CD4-positive, alpha-beta T cell (primary cell): Measurements from ENCODE around the gene CDR2. TPM values are rescaled to one million over a fixed set of nuclear protein-coding genes. Genes with fewer than 3 reads are reported as not detected.
A peak's percentile ranks its signal among the peaks of the same experiment; 100 is the strongest.

Experiments
- ATAC-seq: fragments of 200-7000 bp; cut with Tn5 transposase; one replicate; pipeline ENCODE4 v1.10.0; 2022; ENCODE audit warnings: mild to moderate bottlenecking; ENCODE audit not compliant: poor library complexity
- CTCF ChIA-PET: fragments of 350-600 bp; sonication (Branson Sonifier 250); formaldehyde crosslinking; loops from one replicate; lab custom pipeline; 2021; ENCODE audit warnings: antibody characterized with exemption, inconsistent platforms; lab: Charles Lee
- POLR2A ChIA-PET: fragments of 350-600 bp; sonication (Branson Sonifier 250); formaldehyde crosslinking; loops from one replicate; lab custom pipeline; 2021; ENCODE audit warnings: antibody characterized with exemption, inconsistent platforms; lab: Charles Lee
- DNase-seq, 14 experiments: peaks; one replicate each; pipeline ENCODE4 v3.0.0-alpha.2; 2013 to 2020; ENCODE audit warnings: mixed read lengths in 2 of 14
- H3K27ac ChIP-seq, 2 donors: one replicate each; pipeline versions ENCODE4 v1.5.1 to v1.7.0; 2013; ENCODE audit warnings: low read length in 2 of 2, low read depth in 1 of 2, mild to moderate bottlenecking in 1 of 2
- H3K27me3 ChIP-seq, 2 experiments: 1 replicate in 1 of 2; 2 replicates in 1 of 2; pipeline versions ENCODE4 v1.6.1 to v1.7.0; 2013; ENCODE audit warnings: low read length in 2 of 2, control low read depth in 1 of 2, mild to moderate bottlenecking in 1 of 2, moderate library complexity in 1 of 2; ENCODE audit not compliant: insufficient read depth in 2 of 2, control insufficient read depth in 1 of 2
- H3K36me3 ChIP-seq: one replicate; pipeline ENCODE4 v1.6.1; 2013; ENCODE audit warnings: low read length, control low read depth; ENCODE audit not compliant: insufficient read depth
- H3K4me1 ChIP-seq: one replicate; pipeline ENCODE4 v1.6.1; 2013; ENCODE audit warnings: low read length, control low read depth; ENCODE audit not compliant: insufficient read depth
- H3K4me3 ChIP-seq: one replicate; pipeline ENCODE4 v1.5.1; 2013; ENCODE audit warnings: mild to moderate bottlenecking, low read length, moderate library complexity
- H3K9me3 ChIP-seq, 2 experiments: 1 replicate in 1 of 2; 2 replicates in 1 of 2; pipeline versions ENCODE4 v1.6.1 to v1.7.0; 2013; ENCODE audit warnings: low read length in 2 of 2, mild to moderate bottlenecking in 2 of 2, control low read depth in 1 of 2, moderate library complexity in 1 of 2; ENCODE audit not compliant: control insufficient read depth in 1 of 2, insufficient read depth in 1 of 2
- H3K27ac Mint-ChIP-seq: one replicate; pipeline ENCODE4 v1.8.0; 2020; ENCODE audit warnings: mixed read lengths
- H3K27me3 Mint-ChIP-seq: one replicate; pipeline ENCODE4 v1.8.0; 2021; ENCODE audit warnings: mixed read lengths
- H3K36me3 Mint-ChIP-seq: one replicate; pipeline ENCODE4 v1.8.0; 2021; ENCODE audit warnings: low read depth, mixed read lengths
- H3K4me1 Mint-ChIP-seq: one replicate; pipeline ENCODE4 v1.8.0; 2021; ENCODE audit warnings: low read depth, mixed read lengths
- H3K4me3 Mint-ChIP-seq: one replicate; pipeline ENCODE4 v1.8.0; 2020; ENCODE audit warnings: mild to moderate bottlenecking, mixed read lengths
- H3K9me3 Mint-ChIP-seq: one replicate; pipeline ENCODE4 v1.8.0; 2020; ENCODE audit warnings: mixed read lengths
- CTCF ChIP-seq: fragments of 200-600 bp; IDR thresholded peaks from one replicate; pipeline ENCODE4 v1.8.0; 2022; ENCODE audit warnings: antibody characterized with exemption, mild to moderate bottlenecking
- intact Hi-C, 2 experiments: fragments of 100-400 bp; cut with DNase I in 1 of 2; cut with micrococcal nuclease in 1 of 2; formaldehyde crosslinking; loops; one replicate each; pipeline versions ENCODE4 v1.15.1 to v1.9.0; 2023 to 2025; cut with DNase I, micrococcal nuclease
- polyA plus RNA-seq, 2 donors: library from polyadenylated mRNA; unstranded; fragments of 120-200 nt; gene quantifications; one replicate each; pipeline ENCODE4 v1.2.1, GENCODE V29; 2013
- total RNA-seq, 174 experiments: library from RNA in 2 of 174; stranded (reverse) in 2 of 174; gene quantifications; one replicate each; pipeline ENCODE4 v1.2.3 and lab custom pipeline; 2021 to 2026

CDR2 gene
- total RNA-seq = 100 to 1,000 TPM; 104 to 113 TPM
- 53.4 TPM for polyA plus RNA-seq (2013, experiment 1 of 2)
- 66.9 TPM for polyA plus RNA-seq (2013, experiment 2 of 2)
- 40.6 to 220 (median 106) reads per million in 172 experiments for total RNA-seq (lab: John Stamatoyannopoulos, UW)

- CTCF ChIA-PET = interaction anchor here (0.8 to 1.4 kb wide), 2 partner anchors 53 to 56 kb away, joined by 3 to 10 read pairs; no protein-coding TSS in a partner anchor
- POLR2A ChIA-PET = interaction anchor here (0.7 to 7.6 kb wide), 18 partner anchors 9 to 185 kb away, joined by 3 to 327 read pairs (median 5); partner anchors contain the start of gene POLR3E
Measured at GRCh38 chr16:22374311-22375116, at the start of gene CDR2. TSS of gene CDR2 (minus strand) at chr16:22374619. CDS start at chr16:22374309, 310 bp downstream.

GRCh38 chr16:22423716-22424115 lies 49.3 kb upstream of the CDR2 start:
- Mint-ChIP-seq H3K36me3 (peaks cover 74% of the 10 kb centered on the region), H3K4me1 (peaks cover 5% of the 10 kb centered on the region), H3K27ac (no peak overlapping the region), H3K4me3 (no peak overlapping the region), H3K27me3 (no peaks in the 10 kb centered on the region), H3K9me3 (no peaks in the 10 kb centered on the region)
- H3K36me3 ChIP-seq = peaks cover 29% of the 10 kb centered on the region
- intact Hi-C loops = loop anchor here in 1 of 2 experiments (5.0 to 10.0 kb wide), 2 partner anchors 49 to 96 kb away; partner anchors contain the start of gene CDR2
- H3K4me3 ChIP-seq = no peak overlapping the region
- H3K9me3 ChIP-seq = no peaks in the 10 kb centered on the region
- ChIA-PET POLR2A (no interaction called here), CTCF (no interaction called here)
- H3K27ac ChIP-seq = no peak overlapping the region
- H3K4me1 ChIP-seq = no peaks in the 10 kb centered on the region
- DNase-seq (no peak), ATAC-seq (no peak)
- no peak for TF ChIP-seq CTCF
- no peaks in the 10 kb centered on the region for H3K27me3 ChIP-seq

More at GRCh38 chr16:22374311-22375116, at the start of gene CDR2:
- Histone ChIP-seq H3K4me1 (peaks cover 26% of the 10 kb centered on the region), H3K27ac (peak within 1 kb of the TSS; percentile 31 to 83), H3K4me3 (peak within 1 kb of the TSS; percentile 91), H3K27me3 (no peaks in the 10 kb centered on the region), H3K9me3 (no peaks in the 10 kb centered on the region), H3K36me3 (no peaks in the 10 kb centered on the region)
- Mint-ChIP-seq H3K4me3 (peak within 1 kb of the TSS; percentile 99), H3K4me1 (peaks cover 56% of the 10 kb centered on the region), H3K27me3 (no peaks in the 10 kb centered on the region), H3K9me3 (no peaks in the 10 kb centered on the region), H3K27ac (peak within 1 kb of the TSS; percentile 97), H3K36me3 (peaks cover 37% of the 10 kb centered on the region)
- intact Hi-C loops = loop anchor here (1.0 to 10.0 kb wide), 7 partner anchors 16 to 187 kb away; partner anchors contain the start of gene EEF2K (in 1 of the 2)
- ATAC-seq (peak; percentile 91), DNase-seq (peak; percentile 96 to 99 (median 97))
- no peak for TF ChIP-seq CTCF

- ChIA-PET CTCF (no interaction called here), POLR2A (no interaction called here)
- Mint-ChIP-seq H3K9me3 (no peaks in the 10 kb centered on the region), H3K27ac (no peak overlapping the region), H3K36me3 (peaks cover 63% of the 10 kb centered on the region), H3K4me3 (no peak overlapping the region), H3K27me3 (no peaks in the 10 kb centered on the region), H3K4me1 (peaks cover 5% of the 10 kb centered on the region)
- no peak for ATAC-seq
- Histone ChIP-seq H3K4me3 (no peak overlapping the region), H3K27ac (no peak overlapping the region), H3K36me3 (peaks cover 14% of the 10 kb centered on the region), H3K27me3 (no peaks in the 10 kb centered on the region), H3K9me3 (no peaks in the 10 kb centered on the region), H3K4me1 (no peaks in the 10 kb centered on the region)
- no peak for TF ChIP-seq CTCF
- no peak for DNase-seq
- intact Hi-C loops = loop anchor here in 1 of 2 experiments (5.0 to 10.0 kb wide), 2 partner anchors 46 to 94 kb away; partner anchors contain the start of gene CDR2
Measured at GRCh38 chr16:22421136-22421535, 46.7 kb upstream of the CDR2 start.
